NCI-H187 (cell line): ENCODE data around the gene DESI2.
A peak's percentile ranks its signal among the peaks of the same experiment; 100 is the strongest.
"Not testable (repeated sequence)": the region's sequence is repeated elsewhere in the genome, so short reads cannot be mapped to it uniquely, and the experiment has no call there.

Source experiments
- DNase-seq, 2 experiments: peaks; one replicate each; lab custom pipeline; 2025; lab: John Stamatoyannopoulos, UW

DESI2 gene

DNA sequence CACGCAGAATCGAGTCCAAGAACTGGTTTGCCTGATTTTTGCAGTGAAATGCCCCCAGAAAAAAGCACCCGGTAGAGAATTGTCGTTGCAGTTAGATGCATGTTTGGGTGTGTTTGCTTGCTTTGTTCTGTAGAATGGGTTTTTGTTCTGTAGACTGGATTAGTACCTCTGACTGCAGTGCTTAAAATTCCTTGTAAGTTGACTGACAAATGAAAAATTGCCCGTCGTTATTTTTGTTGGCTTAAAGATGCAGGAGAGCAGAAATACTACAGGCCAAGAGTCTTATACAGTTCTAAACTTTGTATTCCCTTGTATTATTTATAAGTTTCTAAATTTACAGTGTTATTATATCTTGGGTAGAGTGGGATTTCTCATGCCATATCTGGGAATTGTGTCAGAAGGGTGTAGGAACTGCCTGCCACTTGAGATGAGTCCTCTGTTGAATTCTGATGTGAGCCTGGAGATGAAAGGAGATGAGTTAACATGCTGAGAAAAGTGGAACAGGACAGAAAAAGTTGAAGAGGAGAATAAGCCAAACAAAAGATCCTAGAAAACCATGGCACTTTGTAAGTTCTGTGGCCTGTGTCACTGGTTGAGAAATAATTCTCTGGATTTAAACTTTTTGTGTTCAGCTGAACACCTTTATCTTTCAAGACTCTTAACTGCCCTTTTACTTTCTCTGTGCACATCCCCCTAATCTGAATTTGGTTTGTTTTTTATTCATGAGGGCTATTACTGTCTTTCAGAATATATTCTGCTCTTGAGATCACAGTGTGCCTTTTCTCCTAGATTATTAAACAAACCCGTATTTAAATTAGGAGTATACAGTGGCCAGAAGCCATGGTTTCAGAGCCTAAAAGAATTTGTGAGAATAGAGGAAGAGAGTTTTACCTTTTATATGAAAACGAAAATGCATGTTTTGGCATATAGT, 1.4 kb downstream of the DESI2 start:
- no peak for DNase-seq

- DNase-seq = no peak
These were observed 2.3 kb downstream of the DESI2 start for GRCh38 chr1:244655186-244655585.

DNA sequence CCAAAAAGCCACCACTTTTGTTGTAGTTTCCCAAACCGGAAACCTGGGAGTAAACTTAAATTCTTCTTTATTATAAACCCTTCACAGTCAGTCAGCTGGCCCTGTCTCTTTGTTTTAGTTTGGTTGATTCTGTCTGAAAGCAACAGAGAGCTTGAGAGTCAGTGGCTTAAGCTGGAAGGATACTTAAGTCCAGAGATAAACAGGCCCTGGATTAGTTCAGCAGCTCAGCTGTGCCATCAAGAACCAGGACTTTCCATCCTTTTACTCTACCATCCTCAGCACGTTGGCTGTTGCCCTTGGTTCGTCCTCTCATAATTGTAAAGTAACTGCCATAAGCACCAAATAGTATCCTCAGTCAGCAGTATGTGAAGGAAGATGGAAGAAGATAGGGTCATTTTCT, 4.5 kb downstream of the DESI2 start:
- DNase-seq = no peak

- DNase-seq = no peak
These were observed 6.8 kb downstream of the DESI2 start for GRCh38 chr1:244659694-244660093.

DNA sequence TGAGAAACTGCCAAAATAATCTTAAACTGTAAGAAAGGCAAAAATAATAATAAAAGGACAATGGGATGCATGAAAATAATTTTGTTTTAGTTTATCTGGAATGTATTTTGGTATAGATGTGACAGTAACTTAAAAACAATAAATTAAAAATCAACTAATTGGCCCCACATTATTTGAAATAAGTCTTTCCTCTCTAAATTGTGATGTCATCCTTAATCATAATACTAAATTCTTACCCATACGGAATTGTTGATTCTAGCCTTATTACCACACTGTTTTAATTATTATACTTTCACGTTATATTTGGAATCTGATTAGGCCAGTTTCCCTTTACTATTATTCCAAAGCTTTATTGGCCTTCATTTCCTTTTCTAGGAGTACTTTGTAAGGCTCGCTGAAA, 7.7 kb downstream of the DESI2 start:
- no peak for DNase-seq

GRCh38 chr1:244661569-244662312, 8.8 kb downstream of the DESI2 start:
- not testable (repeated sequence) for DNase-seq

- DNase-seq = no peak
These were observed 9.7 kb downstream of the DESI2 start for GRCh38 chr1:244662599-244662998.

DNA sequence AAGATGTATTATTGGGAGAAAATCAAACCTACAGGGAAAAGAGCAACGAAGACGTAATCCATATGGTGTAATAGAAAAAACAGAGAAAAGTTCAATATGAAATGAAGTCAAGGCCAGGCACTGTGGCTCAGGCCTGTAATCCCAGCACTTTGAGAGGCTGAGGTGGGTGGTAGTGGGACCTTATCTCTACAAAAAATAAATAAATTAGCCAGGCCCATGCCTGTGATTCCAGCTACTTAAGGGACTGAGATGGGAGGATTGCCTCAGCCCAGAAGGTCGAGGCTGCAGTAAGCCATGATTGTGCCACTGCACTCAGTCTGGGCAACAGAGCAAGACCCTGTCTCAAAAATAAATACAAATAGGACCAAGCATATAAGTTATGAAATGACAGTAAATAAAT, 11.4 kb downstream of the DESI2 start:
- no peak for DNase-seq

DNA sequence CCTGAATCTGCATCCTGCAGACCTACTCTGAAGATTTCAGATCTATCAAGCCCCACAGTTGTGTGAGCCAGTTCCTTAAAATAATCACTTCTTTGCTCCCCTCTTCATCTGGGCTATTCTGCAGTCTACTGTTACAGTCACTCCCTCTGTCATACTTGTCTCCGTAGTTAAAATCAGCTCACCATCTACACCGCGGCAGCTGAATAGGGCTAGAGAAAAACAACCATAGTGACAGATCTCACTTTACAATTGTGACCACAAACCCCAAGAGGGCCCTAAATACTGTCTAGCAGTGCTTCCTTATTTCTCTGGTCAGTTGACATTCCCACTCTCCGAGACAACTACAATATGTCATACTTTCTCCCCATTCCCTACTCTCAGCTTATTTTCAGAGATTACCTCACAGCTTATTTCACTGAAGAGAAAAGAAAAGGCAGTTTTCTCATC, 12.9 kb downstream of the DESI2 start:
- peak; percentile 21 to 39 for DNase-seq

- DNase-seq = not testable (repeated sequence)
These were observed 13.9 kb downstream of the DESI2 start for GRCh38 chr1:244666672-244667418.

DNA sequence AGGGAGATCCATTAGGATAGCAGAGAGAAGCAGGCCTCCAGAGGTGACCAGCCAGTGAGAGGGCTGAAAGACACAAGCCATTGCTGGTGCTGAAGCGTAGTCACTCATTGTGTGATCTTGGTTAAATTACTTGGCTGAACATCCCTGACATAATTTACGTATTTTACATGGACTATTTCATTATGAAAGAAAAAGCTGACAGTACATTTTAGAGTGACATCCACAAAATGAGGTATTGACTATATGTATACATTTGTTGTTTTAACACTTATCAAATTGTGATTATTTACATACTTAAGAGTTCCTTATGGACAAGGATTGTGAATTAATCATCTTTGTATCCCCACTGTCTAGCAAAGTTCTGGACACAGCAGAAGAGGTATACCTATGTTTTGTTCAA, 14.9 kb downstream of the DESI2 start:
- DNase-seq = no peak

DNA sequence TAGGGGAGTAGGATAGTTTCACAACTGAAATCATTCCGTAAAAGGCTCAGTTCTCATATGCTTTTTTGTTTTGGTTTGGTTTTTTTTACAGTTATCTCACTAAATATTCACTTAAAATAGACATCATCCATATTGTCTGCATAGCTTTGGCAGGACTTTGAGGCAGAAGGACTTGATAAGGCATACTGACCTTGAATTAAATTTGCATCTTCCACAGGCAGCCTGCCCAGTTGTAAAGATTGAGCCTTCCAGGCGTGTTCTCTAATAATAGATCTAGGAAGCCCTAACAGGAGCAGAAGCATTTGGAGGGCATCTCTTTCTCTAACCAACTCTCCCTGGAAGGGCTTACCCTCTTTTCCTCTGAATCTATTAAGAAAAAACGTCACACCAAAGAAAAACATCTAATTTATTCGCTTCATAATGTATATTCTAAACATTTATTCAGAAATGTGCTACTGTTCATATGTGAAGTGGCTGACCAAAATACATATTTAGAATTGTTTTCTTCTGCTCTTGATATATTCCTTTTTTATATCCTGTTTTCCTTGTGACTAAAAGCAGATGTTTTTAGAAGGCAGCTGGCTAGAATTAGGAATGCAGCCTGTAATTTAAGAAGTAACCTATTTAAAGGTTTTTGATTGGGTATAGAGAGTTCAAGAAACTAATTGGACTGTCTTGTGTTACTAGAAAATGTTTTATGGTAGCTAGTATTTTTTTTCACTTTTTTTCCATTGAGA, 20.2 kb downstream of the DESI2 start:
- DNase-seq = no peak

GRCh38 chr1:244674446-244674845, 21.5 kb downstream of the DESI2 start:
- DNase-seq = no peak

GRCh38 chr1:244675167-244675566, 22.2 kb downstream of the DESI2 start:
- no peak for DNase-seq

DNA sequence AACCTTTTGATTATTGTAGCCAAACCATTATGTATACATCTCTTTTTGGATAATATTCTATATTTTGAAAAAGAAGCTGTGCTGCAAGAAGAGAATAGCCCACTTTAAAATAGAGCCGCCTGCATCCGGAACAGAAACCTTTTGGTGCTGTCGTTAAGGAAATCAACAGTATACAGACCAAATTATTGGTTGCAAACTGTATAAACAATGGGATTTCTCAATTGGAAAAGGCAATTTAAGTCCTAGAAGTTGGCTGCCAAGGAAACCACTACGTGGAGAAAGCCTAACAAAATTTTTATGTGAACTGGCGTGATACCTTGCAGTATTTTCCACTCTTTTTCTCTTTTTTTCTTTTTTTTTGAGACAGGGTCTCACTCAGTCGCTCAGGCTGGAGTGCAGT, 25.8 kb downstream of the DESI2 start:
- no peak for DNase-seq

- DNase-seq = no peak
These were observed 27.7 kb downstream of the DESI2 start for GRCh38 chr1:244680667-244681066.

DNA sequence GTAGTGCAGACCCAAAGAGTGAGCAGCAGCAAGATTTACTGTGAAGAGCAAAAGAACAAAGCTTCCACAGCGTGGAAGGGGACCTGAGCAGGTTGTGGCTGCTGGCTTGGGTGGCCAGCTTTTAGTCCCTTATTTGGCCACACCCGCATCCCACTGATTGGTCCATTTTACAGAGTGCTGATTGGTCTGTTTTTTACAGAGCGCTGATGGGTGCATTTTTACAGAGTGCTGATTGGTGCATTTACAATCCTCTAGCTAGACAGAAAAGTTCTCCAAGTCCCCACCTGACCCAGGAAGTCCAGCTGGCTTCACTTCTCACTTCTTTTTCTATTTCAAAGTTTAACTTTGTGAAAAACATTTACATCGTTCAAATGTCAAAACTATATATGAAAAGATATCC, 29.2 kb downstream of the DESI2 start:
- DNase-seq = not testable (repeated sequence)

DNA sequence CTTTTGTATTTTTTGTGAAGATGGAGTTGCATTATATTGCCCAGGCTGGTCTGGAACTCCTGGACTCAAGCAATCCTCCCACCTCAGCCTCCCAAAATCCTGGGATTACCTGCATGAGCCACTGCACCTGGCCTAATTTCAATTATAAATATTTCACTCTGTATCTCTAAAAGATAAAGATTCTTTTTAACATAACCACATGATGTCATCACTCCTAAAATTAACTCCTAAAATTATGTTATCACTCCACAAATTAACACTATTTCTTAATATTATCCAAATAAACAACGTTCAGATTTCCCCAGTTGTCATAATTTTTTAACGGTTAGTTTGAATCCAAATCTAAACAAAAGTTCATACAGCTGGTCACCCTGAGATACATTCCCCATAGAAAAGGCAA, 43.0 kb downstream of the DESI2 start:
- DNase-seq = no peak

- DNase-seq = no peak
These were observed 46.8 kb downstream of the DESI2 start for GRCh38 chr1:244699741-244700140.

GRCh38 chr1:244700808-244701207, 47.9 kb downstream of the DESI2 start:
- no peak for DNase-seq

DNA sequence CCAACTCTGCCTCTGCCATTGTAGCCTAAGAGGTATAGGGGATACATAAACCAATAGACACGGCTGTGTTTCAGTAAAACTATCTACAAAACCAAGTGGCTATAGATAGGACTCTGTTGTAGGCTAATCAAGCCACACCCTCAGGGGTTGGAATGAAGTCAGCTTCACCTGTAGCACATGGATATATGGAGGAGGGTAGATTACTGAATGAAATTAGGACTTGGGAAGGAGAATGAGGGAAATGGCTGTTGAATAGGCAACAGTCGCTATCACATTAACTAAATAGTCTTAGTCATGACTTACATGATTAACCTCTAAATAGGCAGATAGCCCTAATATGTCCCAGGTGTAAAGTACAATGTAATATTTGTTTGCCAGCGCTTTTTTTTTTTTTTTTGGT, 49.7 kb downstream of the DESI2 start:
- DNase-seq = no peak

- DNase-seq = no peak
These were observed 51.2 kb downstream of the DESI2 start for GRCh38 chr1:244704107-244704506.
